Left lung (tissue), 10 donors: ENCODE measurements around the gene EXOSC5. TPM values are rescaled to one million over a fixed set of nuclear protein-coding genes. Genes with fewer than 3 reads are reported as not detected.
A peak's percentile ranks its signal among the peaks of the same experiment; 100 is the strongest.

Source experiments
- ATAC-seq: fragments of 200-7000 bp; cut with Tn5 transposase; one replicate; pipeline ENCODE4 v1.9.1; 2020; ENCODE audit warnings: moderate library complexity
- DNase-seq, 4 donors: peaks; one replicate each; pipeline ENCODE4 v3.0.0-alpha.2; 2013 to 2020
- H3K27ac ChIP-seq, 2 donors: fragments of 200-600 bp; sonication (generic) in 1 of 2; one replicate each; pipeline versions ENCODE4 v1.5.0 to v1.8.0; 2020 to 2021
- H3K27me3 ChIP-seq, 2 donors: fragments of 200-600 bp; sonication (generic) in 1 of 2; one replicate each; pipeline versions ENCODE4 v1.5.0 to v1.8.0; 2020 to 2021
- H3K36me3 ChIP-seq, 2 donors: fragments of 200-600 bp; sonication (generic) in 1 of 2; one replicate each; pipeline versions ENCODE4 v1.5.0 to v1.8.0; 2020 to 2021
- H3K4me1 ChIP-seq, 2 donors: fragments of 200-600 bp; one replicate each; pipeline ENCODE4 v1.8.0; 2021
- H3K4me3 ChIP-seq, 2 donors: fragments of 200-600 bp; sonication (generic) in 1 of 2; one replicate each; pipeline versions ENCODE4 v1.5.0 to v1.8.0; 2020 to 2021; ENCODE audit warnings: mild to moderate bottlenecking in 1 of 2
- H3K9me3 ChIP-seq, 2 donors: fragments of 200-600 bp; sonication (generic) in 1 of 2; one replicate each; pipeline versions ENCODE4 v1.5.0 to v1.8.0; 2020 to 2021
- CTCF ChIP-seq, 2 donors: fragments of 200-600 bp; sonication (generic) in 1 of 2; IDR thresholded peaks; one replicate each; pipeline versions ENCODE4 v1.5.0 to v1.8.0; 2021; ENCODE audit warnings: antibody characterized with exemption in 2 of 2
- intact Hi-C, 2 donors: fragments of 100-400 bp; cut with DNase I; formaldehyde crosslinking; loops; one replicate each; pipeline versions ENCODE4 v1.11.2 to v1.14.2; 2022
- polyA plus RNA-seq, 6 donors: library from polyadenylated mRNA; unstranded; fragments of 120-200 nt; gene quantifications; one replicate each; pipeline ENCODE4 v1.2.1, GENCODE V29; 2013; ENCODE audit not compliant: insufficient read length in 6 of 6
- total RNA-seq, 2 donors: library from RNA; stranded (reverse); fragmentation: NEBNext Ultra II Directional; extraction: Animal tissue kit (Norgen Biotek cat#: 25700); gene quantifications; one replicate each; pipeline ENCODE4 v1.2.1, GENCODE V29; 2021
- donor health status: DM: no; HTN: yes; CAD: no.
- donor health status: DM: no; HTN: no; CAD: no.

EXOSC5 gene
- total and polyA plus RNA-seq, 8 donors = 10.3 to 19.5 (median 15.2) TPM

GRCh38 chr19:41408256-41408655, 11.1 kb upstream of the EXOSC5 start:
- H3K27ac ChIP-seq = peak overlapping the region; percentile 82 to 95
- peak; percentile 52 for ATAC-seq

GRCh38 chr19:41407271-41407670, 10.1 kb upstream of the EXOSC5 start:
- H3K9me3 ChIP-seq = no peaks in the 10 kb centered on the region
- H3K36me3 ChIP-seq = peaks cover 0 to 12% of the 10 kb centered on the region in 2 donors
- intact Hi-C loops = no loop called here
- DNase-seq (no peak), ATAC-seq (peak; percentile 46)
- TF ChIP-seq CTCF (IDR thresholded peaks at IDR 0.05) = no peak
- no peak overlapping the region for H3K4me3 ChIP-seq
- H3K27me3 ChIP-seq = no peaks in the 10 kb centered on the region
- H3K27ac ChIP-seq = peak overlapping the region; percentile 82 to 95
- peaks cover 23 to 74% of the 10 kb centered on the region in 2 donors for H3K4me1 ChIP-seq

More at GRCh38 chr19:41408256-41408655, 11.1 kb upstream of the EXOSC5 start:
- no peak for TF ChIP-seq CTCF (IDR thresholded peaks at IDR 0.05)
- no peak overlapping the region for H3K4me3 ChIP-seq
- intact Hi-C loops = no loop called here
- H3K9me3 ChIP-seq = no peaks in the 10 kb centered on the region
- H3K4me1 ChIP-seq = peaks cover 23 to 78% of the 10 kb centered on the region in 2 donors
- H3K36me3 ChIP-seq = peaks cover 0 to 15% of the 10 kb centered on the region in 2 donors
- DNase-seq = no peak
- no peaks in the 10 kb centered on the region for H3K27me3 ChIP-seq

- H3K4me1 ChIP-seq = peaks cover 23 to 69% of the 10 kb centered on the region in 2 donors
- H3K9me3 ChIP-seq = no peaks in the 10 kb centered on the region
- peak overlapping the region in 1 of 2 donors; percentile 95 for H3K27ac ChIP-seq
- no peak overlapping the region for H3K4me3 ChIP-seq
- H3K27me3 ChIP-seq = no peaks in the 10 kb centered on the region
- ATAC-seq = no peak
- DNase-seq = no peak
- no peak for TF ChIP-seq CTCF (IDR thresholded peaks at IDR 0.05)
- intact Hi-C loops = no loop called here
- H3K36me3 ChIP-seq = peaks cover 0 to 5% of the 10 kb centered on the region in 2 donors
These were observed 8.6 kb upstream of the EXOSC5 start for GRCh38 chr19:41405776-41406175.

GRCh38 chr19:41403181-41403970, 6.2 kb upstream of the EXOSC5 start:
- DNase-seq (no peak), ATAC-seq (no peak)
- Histone ChIP-seq H3K4me1 (peaks cover 15 to 69% of the 10 kb centered on the region in 2 donors), H3K27ac (peak overlapping the region in 1 of 2 donors; percentile 46), H3K36me3 (peaks cover 0 to 5% of the 10 kb centered on the region in 2 donors), H3K27me3 (no peaks in the 10 kb centered on the region), H3K4me3 (no peak overlapping the region), H3K9me3 (no peaks in the 10 kb centered on the region)
- intact Hi-C loops = no loop called here
- no peak for TF ChIP-seq CTCF (IDR thresholded peaks at IDR 0.05)

- peak overlapping the region in 1 of 2 donors; percentile 63 for H3K27ac ChIP-seq
- intact Hi-C loops = no loop called here
These were observed 4.9 kb upstream of the EXOSC5 start for GRCh38 chr19:41402010-41402409.

More at GRCh38 chr19:41402010-41402409, 4.9 kb upstream of the EXOSC5 start:
- DNase-seq (no peak), ATAC-seq (no peak)
- H3K27me3 ChIP-seq = no peaks in the 10 kb centered on the region
- peaks cover 10 to 60% of the 10 kb centered on the region in 2 donors for H3K4me1 ChIP-seq
- TF ChIP-seq CTCF (IDR thresholded peaks at IDR 0.05) = no peak
- H3K4me3 ChIP-seq = no peak overlapping the region
- H3K9me3 ChIP-seq = no peaks in the 10 kb centered on the region
- H3K36me3 ChIP-seq = peaks cover 0 to 5% of the 10 kb centered on the region in 2 donors
